Hepatic stellate cell (primary cell): ENCODE data around the gene FRMD4A.
A peak's percentile ranks its signal among the peaks of the same experiment; 100 is the strongest.

Experiments used
- DNase-seq: peaks from one replicate; pipeline ENCODE4 v3.0.0; 2011; ENCODE audit warnings: low spot score

The FRMD4A gene

DNA sequence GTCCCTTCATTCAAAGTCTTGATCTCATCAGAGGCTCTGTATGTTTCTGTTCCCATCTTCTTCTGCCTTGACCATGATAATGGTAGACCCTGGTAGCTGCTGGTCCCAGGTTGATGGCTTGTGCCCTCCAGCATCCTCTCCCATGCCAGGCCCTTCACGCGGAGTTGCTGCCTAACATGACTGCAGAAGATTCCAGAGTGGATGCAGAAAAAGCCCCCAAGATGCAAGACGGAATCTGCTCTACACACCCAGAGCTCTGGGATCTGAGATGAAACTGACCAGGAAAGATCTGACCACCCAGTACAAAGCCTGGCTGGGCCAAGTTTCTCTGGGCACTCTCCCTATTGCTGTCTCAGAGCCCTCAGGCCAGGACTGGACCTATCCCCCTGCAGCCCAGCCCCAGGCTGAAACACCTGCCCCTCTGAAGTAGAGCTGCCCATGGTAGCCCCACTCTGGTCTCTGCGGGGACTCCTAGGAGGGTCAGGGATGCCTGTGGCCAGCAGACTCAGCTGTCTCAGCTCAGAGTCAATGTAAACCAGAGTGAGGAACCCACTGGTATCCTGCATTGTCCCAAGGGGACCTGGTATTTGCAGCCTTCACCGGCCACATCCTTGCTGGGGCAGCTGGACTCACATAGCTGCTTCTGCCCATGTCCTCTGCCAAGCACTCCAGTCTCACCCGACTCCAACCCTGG is 9.5 kb upstream of the FRMD4A start:
- DNase-seq = no peak

DNA sequence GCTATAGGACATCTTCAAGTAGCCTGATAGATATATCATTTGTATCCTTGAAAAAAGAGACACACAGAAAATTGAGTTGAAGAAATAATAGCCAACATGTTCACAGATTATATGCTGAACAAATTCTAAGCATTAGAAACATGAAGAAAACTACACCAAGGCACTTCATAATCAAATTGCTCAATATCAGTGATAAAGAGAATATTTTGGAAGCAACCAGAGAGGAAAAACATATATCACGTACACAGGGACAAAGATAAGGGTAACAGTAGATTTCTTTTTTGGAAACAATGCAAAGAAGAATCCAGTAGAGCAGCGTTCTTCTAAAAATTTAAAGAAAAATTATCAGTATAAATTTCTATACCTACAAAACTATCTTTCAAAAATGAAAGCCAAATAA is 6.0 kb upstream of the FRMD4A start:
- DNase-seq = no peak

DNA sequence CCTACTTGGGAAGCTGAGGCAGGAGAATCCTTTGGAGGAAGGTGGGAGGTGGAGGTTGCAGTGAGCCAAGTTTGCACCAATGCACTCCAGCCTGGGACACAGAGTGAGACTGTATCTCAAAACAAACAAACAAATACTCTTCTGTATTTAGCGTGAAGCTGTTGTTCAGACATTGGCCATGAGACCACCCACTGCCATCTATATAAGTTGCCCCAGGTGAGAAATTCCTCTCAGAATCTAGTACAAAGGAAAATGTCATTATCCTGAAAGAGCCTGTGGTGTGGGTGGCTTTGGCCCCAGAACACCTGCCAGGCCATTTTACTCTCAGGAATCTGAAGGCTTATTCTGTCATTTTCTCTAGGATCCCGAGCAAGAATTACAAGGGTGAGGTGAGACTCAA is 4.0 kb upstream of the FRMD4A start:
- DNase-seq = no peak

DNA sequence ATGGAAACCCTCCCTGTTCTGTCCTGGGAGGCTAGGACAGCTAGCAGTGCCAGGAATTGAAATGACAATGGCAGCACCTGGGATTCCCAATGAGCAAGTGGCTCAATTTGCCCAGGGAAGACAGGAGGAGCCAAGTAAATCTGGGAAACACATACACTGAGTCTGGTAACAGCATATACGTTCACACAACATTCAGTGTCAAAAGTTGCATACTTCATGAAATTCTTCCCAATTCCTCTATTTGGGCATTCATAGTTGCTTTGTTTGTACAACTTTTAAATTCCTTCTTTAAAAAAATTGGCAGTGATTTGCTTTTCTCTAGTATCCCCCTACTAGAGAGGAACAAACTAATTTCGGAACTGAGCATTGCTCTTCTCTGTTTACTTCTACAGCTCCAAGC is 2.9 kb upstream of the FRMD4A start:
- no peak for DNase-seq

DNA sequence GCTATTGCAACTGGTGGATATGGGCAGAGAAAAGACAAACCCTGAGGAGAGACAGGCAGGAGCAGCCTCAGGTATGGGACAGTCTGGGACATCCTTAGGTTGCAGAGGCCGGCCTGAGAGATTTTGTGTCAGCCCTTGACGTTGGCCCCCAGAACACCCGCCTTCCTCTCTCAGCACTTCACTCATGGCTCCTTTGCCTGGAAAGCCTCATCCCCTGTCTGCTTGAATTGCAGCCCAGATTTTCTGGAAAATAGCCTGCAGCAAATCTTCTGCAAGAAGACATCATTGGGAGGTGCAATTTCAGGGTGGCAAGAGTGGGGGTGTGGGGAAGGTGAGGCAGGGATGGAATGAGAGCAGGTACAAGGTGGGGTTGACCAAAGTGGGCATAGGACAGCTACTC is 2.2 kb upstream of the FRMD4A start:
- DNase-seq = no peak

DNA sequence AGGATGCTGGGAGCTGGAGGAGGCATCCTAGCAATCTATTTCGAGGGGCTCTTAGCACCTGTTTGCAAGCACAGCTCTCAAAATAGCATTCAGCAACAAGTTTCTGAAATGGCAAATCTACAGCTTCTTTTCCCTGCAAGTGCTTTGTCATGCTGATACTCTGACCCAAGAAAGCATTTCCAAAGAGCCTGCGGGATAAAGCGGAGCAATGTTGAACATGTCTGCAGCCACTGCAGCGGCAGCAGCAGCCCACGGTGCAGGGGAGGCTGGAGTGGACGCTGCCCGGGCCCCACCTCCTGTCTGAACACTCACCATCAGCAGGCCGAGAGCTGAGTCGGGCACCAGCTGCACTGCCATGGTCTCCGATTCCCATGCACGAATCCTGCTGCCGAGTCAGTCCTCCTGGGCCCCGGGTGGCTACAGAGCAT is 964 bp downstream of the FRMD4A start:
- no peak for DNase-seq

DNA sequence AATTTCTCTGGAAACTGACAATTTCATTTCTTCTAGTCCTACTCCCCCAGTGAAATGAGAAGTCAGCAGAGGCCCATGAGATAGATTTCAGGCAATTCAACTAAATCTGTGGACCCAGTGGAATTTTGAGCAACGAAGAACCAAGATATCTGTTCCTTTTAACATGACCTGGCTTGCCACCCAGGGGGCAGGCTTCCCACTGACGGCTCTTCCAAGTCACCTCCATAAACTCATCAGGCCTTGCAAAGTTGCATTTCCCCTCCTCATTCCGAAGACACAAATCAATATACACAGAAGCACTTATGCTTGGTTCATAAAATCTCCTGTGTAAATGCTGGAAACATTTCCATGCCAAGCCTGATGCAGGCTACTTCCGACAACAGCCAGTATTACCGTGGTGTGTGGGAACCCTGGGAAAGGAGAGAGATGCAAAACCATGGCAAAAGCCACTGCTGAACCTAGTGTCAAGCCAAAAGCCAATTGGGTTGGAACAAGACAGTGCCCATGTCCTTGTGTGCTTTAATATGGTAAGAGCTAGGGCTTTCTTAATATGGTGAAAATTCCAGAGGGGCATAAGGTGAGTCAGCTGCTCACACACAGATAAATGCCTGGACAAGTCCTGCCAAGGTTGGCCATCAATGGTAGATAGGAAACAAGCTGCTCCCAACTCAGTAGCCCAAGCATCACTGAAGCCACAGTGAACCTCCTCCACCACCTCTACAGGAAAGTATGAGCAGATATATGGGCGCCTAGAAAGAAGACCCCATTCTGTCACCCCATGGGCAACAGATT is 1.6 kb downstream of the FRMD4A start:
- DNase-seq = no peak

DNA sequence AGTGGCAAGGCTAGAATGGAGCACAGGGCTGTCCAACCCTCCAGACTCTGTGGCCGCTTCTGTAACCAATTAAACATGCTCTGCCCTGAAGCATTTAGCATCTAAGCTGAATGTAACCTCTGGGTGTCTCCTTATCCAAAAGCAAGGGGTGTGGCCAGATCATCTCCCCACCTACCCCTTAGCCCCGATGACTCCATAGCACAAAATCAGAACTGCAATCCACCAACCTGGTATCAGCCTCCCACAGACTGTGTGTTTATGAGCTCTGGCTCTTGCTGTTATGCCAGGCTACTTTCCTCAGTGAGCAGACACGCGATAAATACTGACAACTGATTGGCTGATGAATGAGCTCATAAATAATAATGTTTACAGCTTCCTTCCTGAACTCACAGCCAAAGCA is 3.2 kb downstream of the FRMD4A start:
- no peak for DNase-seq

DNA sequence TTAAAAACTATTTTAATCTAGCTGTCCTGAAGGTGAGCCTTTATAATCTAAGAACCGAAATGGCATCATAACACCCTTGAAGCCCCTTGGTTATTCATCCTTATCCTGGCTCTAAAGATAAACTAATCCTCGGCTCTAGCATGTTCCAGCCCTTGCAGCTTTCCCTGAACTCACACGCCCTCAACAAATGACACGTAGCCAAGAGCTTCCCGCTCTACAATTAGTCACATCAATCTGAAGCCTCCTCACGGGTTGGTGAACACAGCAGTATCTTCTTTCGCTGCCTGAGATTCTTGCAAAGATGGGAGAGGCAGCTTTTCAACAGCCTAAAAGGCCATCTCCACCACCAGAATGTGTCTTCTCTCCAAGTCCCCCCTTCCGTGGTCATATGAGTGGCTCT is 4.1 kb downstream of the FRMD4A start:
- DNase-seq = no peak

DNA sequence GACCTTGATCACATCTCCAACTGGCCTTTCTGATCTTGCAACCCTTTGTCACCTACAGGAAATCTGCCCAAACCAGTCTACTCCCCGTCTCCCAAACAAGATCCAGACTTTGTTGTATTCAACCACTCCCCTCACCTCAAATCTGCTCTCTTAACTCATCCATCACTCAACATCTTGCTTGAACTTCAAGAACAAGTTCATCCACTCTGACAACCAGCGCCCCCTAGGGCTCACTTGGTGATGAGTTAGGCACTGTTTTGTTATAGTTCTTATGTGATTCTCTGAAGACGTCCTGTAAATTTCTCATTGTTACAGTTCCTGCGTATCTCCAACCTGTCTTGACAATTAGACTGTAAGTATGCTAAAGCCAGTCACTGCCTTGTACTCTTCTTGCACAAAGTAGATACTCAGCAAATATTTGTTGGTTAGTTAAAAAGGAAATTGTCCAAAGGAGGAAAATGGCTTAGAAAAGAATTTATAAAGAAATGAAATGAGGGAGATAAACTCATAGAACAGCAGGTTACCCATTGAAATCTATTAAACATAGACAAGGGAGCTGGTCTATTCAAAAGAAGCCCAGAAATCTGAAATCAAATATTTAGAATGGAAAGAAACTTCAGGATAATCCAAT is 5.3 kb downstream of the FRMD4A start:
- no peak for DNase-seq

DNA sequence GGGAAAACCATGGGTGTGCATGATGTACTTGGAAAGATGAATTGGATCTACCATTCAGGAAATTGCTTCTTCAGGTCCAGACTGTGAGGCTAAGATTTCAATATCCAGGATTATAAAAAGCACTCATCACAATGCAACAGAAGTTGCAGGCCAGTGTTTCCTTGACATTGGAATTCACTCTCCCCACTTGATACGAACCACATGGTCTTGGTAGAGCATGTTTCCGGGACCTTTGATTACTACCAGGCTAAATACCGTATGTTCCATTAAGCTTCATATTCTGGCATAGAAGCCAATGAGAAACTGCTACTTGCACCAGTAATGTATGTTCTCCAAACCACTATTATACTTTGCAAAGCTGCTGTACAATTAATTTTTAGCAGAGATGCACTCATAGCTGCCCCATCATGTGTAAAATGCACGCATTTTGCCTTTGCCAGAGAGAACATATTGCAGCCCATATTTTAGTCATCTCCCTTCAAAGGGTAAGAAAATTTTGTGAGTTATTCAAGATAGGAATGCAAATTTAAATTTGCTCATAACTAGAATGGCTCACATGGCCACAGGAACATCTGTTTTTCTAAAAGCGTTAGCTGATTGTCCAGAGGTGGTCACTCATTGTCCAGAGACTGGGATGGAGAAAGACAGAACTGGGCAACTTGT is 8.1 kb downstream of the FRMD4A start:
- DNase-seq = no peak

DNA sequence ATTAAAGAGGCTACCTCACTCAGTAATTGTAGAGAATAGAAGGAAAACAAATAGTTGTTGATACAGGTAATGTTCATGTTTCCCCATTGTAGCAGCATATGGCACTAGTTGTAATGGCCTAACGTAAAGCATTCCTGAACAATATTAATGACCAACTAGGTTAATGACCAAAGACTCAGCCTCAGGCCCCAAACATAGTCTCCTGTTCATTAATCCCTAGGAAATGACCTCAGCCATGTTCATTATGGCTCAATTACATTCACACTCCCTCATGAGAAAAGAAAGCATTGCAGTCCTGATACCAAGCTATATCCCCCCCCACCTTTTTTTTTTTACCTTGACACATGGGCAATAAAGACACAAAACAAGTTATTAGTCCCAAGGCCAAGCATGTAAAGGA is 12.7 kb downstream of the FRMD4A start:
- no peak for DNase-seq

DNA sequence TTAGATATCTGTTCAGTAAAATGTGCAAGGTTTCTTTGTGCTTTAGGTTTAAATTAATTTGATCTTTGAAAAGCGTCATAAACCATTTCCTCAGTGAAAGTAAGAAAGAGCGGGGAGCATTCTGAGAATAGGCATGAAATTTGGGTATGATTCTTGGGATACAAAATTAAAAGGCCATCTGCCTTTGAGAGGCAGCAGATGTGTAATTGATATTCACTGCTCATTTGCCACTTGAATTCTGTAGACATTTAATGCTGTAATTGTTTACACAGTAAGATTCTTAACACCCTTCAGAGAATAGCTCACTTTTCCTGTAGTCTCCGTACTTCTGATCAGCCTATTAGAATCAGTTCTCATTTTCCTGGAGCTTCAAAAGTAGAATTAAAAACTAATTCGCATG is 18.7 kb downstream of the FRMD4A start:
- no peak for DNase-seq

DNA sequence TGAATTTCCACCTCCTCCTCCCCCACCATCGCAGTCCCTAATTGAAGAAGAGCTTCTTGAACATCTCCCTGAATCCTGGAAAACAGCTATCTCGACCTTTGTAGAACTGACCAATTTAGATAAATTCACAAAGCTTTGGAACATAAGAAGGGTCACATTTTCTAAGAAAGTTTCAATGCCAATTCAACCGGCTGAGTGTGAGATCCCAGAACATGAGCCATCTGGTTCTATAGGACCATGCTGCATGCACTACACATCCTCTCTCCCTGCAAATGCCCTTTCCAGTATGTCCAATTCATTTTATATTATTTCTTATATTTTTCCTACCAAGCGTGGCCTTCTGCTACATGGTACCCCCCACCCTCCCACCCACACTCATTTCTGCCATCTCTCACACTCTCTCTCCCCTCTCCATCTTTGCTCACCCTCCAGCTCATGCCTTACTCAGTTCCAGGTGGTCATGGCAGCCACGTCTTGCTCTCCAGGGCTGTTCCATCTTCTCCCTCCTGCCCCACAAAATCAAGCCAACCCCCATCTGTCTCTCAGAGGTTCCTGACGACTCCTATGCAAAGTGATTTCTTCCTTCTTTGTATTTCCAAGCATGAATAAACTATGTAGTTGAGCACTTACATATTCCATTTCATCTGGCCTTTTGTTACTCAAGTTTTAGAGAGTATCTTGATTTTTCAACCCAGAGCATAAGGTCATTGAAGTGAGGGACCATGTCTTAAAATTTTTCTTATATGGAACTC is 19.3 kb downstream of the FRMD4A start:
- no peak for DNase-seq

DNA sequence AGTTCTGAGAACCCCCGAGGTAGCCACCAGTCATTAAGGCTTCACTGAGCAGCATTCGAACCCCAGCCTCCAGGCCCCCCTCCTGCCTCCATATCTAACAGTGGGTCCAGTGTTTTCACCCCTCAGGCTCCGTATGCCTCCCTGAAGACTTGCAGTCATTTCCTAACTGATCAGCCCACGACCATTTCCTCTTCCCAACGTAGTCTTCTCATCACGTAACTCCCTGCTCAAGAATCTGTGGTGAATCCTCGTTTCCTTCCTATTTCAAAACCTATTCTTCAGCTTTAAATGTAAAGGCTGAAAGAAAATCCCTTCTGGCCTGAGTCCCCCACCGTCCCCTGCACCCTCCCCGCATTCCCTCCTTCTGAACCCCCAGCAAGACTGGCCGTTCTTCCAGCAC is 21.1 kb downstream of the FRMD4A start:
- DNase-seq = no peak

DNA sequence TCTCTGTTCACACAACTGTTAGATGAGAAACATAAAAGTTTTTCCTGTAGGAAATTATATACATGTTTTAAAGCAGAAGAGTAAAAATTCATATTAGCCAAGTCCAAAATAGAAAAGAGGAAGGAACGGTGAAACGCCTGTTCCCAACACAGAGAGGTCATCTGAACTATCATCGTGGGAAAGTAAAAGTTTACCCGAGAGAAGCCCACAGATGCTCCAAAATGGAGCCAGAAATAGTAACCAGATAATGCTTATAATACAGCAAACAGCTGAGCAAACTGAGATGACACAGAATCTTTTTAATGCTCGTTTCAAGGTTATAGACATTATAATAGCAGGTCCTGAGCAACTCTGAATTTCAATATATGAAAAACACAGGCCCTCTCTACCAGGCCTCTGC is 24.5 kb downstream of the FRMD4A start:
- no peak for DNase-seq

DNA sequence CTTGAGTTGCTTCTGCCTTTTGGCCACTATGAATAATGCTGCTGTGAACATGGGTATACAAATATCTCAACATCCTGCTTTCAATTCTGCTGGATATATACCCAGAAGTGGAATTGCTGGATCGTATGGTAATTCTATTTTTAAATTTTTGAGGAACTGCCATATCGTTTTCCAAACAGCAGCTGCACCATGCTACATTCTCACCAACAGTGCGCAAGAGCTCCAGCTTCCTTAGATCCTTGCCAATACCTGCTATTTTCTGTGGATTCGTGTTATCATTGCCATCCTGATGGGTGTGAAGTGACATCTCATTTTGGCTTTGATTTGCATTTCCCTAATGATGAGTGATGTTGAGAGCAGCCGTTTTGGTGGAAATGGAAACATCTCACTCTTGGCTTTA is 26.7 kb downstream of the FRMD4A start:
- DNase-seq = no peak

DNA sequence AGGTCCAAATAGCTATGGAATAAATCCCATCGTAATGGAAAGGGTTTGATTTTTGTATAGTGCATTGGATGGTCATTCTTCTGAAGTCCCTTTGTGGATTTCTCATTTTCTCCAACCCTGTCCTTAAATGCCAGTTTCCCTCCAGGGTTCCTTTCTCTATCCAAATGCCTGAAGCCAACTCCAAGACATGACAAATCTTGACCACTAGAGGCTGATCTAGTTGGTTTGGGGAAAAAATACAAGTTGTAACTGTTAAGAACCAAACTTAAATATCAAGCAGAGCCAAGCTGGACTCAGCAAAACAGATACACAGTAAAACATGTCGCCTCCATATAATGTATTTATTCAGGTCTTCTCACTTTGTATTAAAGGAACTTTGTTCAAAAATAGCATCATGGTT is 28.7 kb downstream of the FRMD4A start:
- DNase-seq = peak; percentile 12

DNA sequence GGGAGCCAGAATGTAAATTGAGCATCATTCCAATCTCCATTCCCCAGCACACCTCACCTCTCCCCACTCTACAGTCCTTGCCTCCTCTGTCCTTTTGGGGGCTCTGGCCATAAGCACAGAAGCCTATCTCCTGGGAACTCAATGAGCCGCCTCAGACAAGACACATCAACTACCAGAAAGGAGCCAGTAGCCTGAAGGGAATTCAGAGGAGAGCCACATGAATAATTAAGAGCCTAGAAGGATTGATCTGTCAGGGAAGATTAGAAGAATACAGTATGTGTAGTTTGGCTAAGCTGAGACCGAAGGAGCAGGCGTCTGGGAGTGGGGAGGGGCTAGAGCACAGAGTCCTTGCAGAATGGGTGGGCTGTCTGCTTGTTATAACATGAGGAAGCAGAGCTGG is 31.2 kb downstream of the FRMD4A start:
- no peak for DNase-seq

DNA sequence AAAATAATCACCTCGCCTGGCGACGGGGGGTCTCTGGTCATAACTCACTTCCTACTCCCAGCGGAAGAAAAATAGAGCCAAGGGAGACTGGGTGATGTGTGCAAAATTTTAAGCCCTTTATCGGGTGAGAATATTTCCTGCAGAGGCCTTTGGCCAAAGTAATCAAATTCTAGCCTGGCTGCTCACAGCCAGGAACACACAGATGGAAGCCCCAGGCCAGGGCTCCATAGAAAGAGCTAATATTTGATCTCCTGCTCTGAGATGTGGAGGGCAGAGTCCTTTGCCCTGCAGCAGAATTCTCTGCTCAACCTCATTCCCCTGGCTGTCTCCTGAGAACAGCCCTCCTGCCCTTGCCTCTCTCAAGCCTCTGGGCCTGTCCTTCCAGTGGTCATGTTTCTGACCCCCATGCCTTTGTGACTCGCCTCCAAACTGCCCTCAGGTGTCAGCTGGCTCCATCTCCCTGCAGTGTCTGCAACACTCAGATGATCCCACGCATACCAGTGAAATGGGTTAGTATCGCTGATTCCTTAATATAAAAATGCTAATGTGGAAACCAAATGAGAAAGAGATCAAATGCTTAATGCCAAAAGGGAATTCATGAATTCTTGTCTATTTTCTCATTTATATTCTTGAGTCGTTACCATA is 34.5 kb downstream of the FRMD4A start:
- DNase-seq = no peak

DNA sequence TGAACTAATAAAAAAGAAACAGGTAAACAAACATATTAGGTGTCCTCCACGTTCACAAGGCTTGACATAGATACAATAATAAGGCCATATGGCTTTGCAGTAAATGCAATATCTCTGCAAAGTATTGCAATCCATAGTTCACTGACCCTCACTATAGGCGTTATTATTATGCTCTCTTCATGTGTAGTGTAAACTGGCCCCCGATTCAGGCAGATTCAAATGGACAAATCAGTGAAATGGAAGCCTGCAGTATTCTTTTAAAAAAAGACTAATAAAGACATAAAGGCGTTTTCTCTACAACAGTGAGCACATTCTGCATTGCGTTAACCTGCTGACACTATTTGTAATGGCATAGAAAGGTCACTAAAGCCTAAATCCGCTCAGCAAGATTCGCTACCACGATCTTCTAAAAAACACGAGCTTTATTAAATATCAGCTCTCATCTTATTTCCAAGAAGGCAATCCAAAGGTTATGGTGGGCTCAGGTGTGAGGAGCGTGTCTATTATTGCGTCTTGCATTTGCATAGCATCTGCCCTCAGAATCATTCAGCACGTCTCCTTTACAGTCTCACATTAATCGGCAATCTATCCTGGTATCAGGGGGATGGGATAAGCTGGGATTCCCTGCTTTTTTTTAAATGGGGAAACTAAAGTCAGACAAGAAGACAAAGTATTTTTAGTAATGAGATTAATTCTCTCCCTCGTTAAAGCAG is 36.2 kb downstream of the FRMD4A start:
- DNase-seq = no peak
